Sciatic nerve (tissue), 1 donor: ENCODE measurements around the gene SEMA6B. TPM values are rescaled to one million over a fixed set of nuclear protein-coding genes. Genes with fewer than 3 reads are reported as not detected.

Experiments used
- total RNA-seq: library from RNA; stranded (reverse); fragmentation: NEBNext Ultra II Directional; extraction: Animal tissue kit (Norgen Biotek cat#: 25700); gene quantifications from one replicate; pipeline ENCODE4 v1.2.1, GENCODE V29; 2021
- donor health status: DM: no; HTN: no; CAD: no.

The SEMA6B gene
- total RNA-seq, 1 donor from 2014 or later, result 28.2 TPM

Other genes with a start within 250 kb of the SEMA6B start
- 3.7 TPM for gene STAP2, start 220.9 kb downstream of the SEMA6B start, total RNA-seq
- 13.1 TPM for gene MPND, start 216.1 kb downstream of the SEMA6B start, total RNA-seq
- 71.8 TPM for gene SH3GL1, start 159.1 kb downstream of the SEMA6B start, total RNA-seq
- gene CHAF1A, start 157.0 kb downstream of the SEMA6B start, total RNA-seq, result 8.0 TPM
- 107 TPM for gene UBXN6, start 101.9 kb downstream of the SEMA6B start, total RNA-seq
- gene HDGFL2, start 87.4 kb downstream of the SEMA6B start, total RNA-seq, result 37.7 TPM
- 58.1 TPM for gene PLIN4, start 41.2 kb downstream of the SEMA6B start, total RNA-seq
- 17.1 TPM for gene PLIN5, start 24.5 kb downstream of the SEMA6B start, total RNA-seq
- gene LRG1, start 19.6 kb downstream of the SEMA6B start, total RNA-seq, result 2.9 TPM
- 12.8 TPM for gene TNFAIP8L1, start 79.8 kb upstream of the SEMA6B start, total RNA-seq
- 49.1 TPM for gene MYDGF, start 110.7 kb upstream of the SEMA6B start, total RNA-seq
- gene DPP9, start 164.2 kb upstream of the SEMA6B start, total RNA-seq, result 47.7 TPM
- gene FEM1A, start 232.1 kb upstream of the SEMA6B start, total RNA-seq, result 7.5 TPM